ENCODE measurements around the gene PHF23.
A peak's percentile ranks its signal among the peaks of the same experiment; 100 is the strongest.

Gene PHF23

DNA sequence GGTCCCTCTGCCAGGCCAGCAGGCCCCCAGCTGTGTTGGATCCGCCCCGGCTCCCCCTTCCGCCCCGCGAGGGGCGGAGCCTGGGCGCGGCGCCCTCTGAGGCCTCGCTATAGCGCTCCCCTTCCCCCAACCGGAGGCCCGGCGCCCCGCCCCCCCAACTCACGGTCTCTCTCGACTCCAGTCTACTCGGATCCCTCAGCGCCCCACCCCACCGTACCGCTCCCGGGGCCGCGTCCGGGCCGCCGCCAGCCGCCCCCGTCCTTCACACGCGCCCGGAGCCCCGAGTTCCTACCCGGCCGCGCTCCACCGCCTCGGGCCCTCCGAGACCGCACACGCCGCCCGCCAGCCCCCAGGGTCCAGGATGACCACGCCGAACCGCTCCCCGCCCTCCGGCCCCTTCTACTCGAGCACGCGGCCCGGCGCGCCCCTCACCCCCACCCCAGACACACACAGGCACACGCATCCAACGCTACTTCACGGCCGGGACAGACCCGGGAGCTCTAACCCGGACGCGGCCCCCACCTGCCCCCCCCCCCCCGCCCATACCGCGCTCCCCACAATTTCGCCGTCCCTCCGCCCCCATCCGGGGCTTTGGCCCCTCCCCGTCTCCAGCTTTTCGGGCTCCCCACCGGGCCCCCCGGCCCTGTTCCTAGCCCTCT, 1.4 kb downstream of the PHF23 start:
- peak; percentile 79 for DNase-seq (ENCODE audit: low spot score)

DNA sequence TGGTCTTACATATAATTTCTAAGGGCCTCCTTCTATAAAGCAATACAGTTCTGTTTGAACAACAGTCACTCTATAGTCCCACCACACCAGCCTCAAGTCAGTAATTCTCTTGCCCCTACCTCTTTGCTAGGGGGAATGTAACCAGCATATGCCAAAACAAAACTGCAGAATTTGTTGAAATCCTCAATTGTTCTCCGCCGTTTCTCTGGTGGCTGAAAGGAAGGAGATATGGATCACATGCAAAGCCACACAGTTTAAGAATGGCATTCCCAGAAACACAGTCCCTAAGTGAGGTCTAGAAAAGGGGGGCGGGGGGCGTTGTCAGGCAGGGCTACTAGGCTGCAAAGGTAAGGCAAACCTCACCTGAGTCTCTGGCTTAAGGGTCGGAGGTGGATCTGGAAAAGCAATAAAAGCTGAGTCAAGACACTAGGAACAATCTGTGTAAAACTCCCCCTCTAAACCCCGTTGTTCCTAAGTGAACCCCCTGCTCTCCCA, 1.9 kb downstream of the PHF23 start:
- no peak for DNase-seq (ENCODE audit: low spot score)

DNA sequence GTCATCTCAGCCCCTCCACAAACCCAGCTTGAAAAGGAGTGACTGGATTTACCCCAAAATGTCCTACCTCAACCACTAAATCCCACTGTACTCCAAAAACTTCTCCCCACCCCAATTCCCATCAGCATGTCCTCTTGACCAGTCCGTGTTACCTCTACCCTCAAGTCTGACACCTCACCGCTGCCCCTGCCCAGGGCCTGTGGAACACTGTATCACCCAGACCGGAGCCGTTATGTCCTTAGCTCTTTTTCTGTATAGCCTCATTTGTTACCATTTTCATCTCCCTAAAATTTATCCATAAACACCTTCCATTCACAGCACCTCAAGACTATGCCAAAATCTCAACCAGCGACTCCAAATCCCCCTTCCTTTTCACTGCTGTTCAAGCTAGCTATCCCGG, 2.4 kb downstream of the PHF23 start:
- no peak for DNase-seq (ENCODE audit: low spot score)

DNA sequence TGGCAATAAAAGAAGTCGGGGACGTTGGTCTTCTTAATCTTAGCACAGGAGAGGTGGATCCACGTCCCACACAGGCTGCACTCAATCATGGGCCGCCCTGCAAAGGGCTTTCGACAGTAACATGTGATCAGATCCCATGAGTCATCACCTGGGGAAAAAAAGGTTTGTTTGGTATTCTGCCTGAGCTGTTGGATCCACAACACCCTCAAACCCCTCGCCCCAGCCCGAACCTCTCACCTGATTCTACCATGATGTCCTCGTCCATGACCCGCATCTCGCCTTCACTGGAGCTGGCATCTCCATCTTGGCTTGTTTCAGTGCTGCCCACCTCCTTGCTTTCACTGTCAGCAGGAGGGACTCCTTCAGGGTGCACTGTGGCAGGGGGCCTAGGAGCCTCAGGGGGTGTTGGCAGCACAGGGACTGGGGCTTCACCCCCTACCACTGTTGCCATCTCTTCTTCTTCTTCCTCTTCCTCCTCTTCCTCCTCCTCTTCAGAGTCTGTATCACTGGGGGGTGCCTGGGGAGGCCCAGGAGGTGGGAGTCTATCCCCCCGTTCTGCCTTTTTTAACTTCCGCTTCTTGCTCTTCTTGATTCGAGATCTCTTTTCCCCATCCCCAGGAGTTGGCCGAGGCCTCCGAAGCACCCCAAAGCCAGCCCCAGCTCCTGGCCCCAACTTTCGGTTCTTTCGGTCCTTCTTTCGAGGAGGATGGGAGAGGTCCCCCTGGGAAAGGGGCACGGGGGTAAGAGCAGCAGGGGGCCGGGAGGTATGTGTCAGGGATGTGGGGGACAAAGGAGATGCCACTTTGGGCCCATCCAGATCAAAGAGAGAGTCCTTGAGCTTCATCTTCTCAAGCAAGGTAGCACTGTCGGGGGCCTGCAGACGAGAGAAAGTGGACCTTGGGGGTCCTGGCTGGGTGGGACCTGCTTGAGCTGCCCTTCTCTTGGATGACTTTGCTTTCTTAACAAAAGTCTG, 3.3 kb downstream of the PHF23 start:
- DNase-seq (ENCODE audit: low spot score) = no peak

DNA sequence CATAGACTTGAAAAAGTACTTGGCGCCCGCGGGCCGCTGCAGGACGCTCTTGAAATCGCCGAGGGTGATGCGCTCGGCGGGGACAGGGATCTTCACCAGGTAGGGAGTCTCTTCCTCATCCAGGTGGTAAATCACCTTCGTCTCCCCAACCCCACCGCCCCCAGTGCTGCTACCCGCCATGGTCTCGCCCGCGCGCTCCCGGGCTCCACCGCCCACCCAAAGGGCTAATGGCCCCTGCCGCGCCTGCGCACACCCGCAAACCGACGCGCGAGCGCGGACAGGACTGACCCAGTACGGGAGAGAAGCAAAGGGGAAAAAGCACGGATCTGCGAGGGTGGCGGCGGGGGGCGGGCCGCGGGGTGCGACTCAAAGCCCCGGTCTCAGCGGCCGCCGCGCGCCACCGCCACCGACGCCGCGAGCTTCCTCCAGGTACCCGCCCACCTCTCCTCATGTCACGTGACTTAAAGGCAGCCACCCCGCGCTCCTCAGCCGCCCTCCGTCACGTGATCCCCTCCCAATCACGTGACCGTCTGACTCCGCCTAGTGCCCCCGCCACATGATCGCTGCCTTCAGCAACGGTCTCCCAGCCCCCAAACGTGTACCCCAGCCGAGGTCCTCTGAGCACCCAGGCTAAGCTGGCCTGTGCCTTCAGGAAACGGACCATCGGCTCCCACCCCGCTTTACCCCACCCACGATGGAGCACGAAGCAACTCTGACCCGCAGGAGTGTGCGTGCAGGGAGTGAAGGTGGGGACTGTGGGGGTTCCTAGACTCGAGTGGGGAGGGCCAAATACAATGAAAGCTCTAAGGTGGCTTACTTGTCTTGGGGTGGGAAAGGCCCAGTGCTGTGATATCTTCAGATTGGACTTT, 4.9 kb downstream of the PHF23 start, which contains the start of gene DVL2:
DVL2 (minus strand) TSS at position 435 of the 869 bp plus-strand sequence; CDS start at position 180, 255 bp downstream.
- DNase-seq (ENCODE audit: low spot score) = peak; percentile 94

DNA sequence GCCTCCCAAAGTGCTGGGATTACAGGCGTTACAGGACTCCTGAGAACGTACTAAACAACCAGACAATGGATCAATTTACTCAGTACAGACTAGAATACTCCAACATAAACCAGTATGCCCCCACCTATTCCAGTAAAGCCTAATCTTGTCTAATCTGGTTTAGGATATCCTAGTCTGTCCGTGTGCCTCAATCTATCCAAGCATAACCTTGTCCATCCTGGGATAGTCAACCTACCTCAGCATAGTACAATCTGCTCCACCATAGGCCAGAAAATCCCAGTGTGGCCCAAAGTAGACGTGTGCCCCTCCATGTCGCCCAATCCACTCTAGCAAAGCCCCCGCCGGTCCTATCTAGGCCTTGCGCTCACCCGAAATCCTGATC, 5.6 kb downstream of the PHF23 start:
- no peak for DNase-seq (ENCODE audit: low spot score)

DNA sequence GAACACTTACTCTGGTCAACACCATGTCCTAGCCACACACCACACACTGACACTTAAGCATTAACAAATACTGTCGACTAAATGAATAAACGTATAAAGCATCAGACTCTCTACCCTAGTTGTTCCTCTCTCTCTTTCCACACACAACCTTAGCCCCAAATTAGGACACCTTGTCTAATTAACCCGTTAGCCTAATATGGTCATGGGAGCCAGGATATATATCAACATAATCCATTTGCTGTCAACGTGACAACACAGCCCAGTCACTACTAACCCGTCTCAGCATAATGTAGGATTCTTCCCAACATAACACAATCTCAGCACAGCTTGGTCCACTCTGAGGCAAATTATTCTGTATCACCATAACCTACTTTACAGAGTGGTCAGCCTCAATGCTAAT, 7.1 kb downstream of the PHF23 start:
- DNase-seq (ENCODE audit: low spot score) = no peak

DNA sequence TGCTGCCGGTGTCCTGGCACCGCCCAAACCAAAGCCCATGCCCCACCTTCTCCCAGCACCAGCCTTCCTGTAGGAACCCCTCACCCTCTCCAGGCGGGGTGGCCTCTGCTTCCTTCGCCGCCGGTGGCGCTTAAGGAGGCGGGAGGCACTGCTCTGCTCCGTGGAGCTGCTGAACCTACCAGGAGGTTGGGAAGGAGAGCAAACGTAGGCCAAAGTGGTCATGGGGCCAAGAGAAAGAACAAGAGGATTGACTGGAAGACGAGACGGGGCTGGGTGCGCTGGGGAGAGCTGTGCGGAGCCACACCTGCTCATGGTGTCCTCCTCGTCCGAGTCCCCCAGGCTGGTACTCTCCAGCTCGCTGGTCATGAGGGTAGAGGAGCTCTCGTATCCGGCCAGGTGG, 9.8 kb downstream of the PHF23 start:
- no peak for DNase-seq (ENCODE audit: low spot score)

DNA sequence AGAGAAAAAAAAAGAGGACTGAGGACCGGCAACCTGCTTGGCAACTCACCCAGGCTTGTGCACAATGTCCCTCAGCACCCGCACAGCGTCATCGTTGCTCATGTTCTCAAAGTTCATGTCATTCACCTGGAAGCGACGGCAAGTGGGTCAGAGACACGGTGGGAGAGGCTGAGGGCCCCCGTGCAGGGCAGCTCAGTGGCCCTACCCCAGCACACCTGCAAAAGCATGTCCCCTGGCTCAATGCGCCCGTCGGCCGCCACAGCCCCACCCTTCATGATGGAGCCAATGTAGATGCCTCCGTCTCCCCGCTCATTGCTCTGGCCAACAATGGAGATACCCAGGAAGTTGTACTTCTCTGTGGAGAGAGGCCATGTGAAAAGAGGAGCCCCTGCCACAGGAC, 10.3 kb downstream of the PHF23 start:
- peak; percentile 1 for DNase-seq (ENCODE audit: low spot score)

DNA sequence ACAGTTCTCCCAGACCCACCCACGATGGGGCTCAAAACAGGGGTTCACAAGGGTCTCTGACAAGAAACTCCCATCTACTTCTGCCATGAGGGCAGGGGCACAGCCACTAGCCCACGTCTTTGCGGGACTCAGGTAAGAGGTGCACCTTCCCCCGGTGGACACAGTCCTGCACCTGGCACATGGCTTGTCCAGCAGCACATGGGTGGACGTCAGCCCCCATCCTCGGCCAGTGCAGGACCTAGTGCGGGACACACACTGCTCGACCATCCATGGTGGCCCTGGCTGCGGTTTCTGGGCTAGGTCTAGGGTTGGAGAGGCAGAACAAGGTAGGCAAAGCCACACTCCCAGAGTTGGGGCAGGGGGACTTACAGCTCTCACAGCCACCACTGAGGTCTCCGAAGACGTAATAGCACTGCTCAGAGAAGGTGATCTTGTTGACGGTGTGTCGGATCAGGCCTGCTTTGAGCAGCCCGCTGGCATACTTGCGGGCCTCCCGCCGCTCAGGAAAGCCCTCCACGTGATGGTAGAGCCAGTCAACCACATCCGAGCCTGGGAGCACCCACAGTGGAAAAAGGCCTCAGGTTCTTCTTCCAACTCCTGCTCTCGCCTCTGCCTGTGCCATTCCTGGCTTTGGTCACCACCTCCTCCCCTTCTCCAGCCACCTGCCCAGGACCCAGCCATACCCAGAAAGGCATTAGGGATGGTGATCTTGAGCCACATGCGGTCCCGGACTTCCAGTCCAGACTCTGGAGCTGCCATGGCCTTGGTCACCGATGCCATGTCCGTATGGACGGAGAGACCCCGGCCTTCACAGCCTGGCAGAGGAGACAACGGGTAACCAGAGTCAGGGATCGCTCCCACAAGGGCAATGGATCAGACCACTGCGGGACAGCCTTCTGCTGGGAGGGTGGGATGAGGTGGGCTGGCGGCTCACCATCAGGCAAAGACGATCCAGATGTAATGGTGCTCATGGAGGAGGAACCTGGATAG, 12.2 kb downstream of the PHF23 start:
- no peak for DNase-seq (ENCODE audit: low spot score)

DNA sequence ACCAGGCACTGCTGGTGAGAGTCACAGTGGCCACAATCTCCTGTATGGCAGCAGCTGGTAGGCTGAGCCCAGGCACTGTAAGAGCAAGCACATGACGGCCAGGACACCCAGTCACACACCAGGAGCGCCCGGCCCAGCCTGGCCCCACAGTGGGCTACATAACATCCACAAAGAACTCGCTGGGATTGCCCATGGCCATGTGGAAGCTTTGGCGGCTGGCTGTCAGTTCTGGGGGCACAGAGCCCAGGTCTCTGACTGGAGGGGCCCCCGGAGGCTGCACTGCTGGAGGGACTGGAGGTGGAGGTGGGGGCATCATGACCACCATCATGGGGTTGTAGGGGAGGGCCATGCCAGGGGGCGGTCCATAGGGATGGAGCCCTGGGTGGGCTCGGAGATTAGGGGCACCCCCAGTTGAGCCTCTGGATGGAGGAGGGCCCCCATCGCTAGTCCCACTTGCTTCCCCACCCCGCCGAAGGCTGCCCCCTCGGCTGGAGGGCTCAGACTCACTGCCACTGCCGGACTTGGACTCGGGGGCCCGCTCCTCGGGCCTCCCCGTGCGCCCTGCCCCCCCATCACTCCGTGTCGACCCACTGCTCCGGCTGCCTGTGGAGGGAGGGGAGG, 13.4 kb downstream of the PHF23 start:
- no peak for DNase-seq (ENCODE audit: low spot score)

DNA sequence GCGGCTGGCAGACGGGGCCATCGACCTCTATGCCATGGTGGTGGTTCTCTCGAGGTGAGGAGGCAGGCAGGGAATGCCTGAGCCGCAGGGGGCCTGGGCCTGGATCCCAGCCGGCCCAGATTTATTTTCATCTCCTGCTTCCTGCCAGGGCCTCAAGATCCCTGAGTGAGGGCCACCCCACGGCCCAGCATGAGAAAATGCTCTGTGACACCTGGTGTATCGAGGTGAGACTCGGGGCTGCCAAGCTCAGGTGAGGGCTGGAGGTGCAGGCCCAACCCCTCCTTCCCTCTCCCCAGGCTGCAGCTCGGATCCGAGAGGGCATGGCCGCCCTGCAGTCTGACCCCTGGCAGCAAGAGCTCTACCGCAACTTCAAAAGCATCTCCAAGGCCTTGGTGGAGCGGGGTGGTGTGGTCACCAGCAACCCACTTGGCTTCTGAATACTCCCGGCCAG, 14.6 kb downstream of the PHF23 start:
- no peak for DNase-seq (ENCODE audit: low spot score)

DNA sequence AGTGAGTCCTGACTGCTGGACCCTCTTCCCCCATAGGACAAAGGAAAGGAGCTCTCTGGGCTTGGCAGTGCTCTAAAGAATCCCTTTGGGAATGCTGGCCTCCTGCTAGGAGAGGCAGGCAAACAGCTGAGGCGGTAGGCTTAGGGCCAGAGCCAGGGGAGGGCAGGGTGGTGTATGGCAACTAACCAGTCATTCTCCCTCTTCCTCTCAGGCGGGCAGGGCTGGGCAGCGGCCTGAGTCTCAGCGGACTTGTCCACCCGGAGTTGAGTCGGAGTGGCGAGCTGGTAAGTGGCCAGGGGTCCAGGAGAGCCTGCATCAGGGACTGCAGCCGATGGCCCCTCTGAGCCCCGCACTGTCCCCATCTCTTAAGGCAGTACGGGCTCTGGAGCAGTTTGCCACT, 15.1 kb downstream of the PHF23 start:
- no peak for DNase-seq (ENCODE audit: low spot score)

DNA sequence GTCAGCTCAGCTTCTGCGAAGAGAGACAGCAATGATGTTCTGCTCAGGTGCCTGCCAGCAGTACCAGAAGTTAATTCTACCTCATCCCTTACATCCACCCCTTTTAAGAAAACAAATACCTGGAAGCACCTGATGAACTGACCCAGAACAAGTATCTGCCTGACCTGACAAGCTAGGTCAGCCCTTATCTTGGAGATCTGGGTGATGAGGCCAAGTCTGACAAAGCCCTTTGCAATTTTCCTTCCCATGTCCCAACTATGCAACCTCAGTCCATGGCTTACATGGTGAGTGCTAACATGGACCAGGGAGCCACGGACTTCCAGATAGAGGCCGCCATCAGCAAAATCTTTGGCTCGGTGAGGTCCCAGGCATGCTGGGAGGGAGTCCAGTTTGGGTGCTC, 15.9 kb downstream of the PHF23 start:
- no peak for DNase-seq (ENCODE audit: low spot score)

DNA sequence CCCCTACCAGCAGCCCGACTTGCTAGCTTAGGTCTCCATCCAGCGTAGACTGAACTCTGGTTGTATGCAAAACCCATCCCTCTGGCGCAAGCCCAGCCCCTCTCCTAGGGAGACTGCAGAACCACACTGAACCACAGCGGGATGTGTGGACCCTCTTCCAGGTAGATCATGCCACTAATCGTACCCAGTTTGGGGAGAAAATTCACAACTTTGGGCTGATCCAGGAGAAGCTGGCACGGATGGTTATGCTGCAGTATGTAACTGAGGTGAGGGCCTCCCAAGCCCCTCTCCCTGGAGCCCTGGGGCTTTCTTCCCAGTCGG, 16.3 kb downstream of the PHF23 start:
- no peak for DNase-seq (ENCODE audit: low spot score)

DNA sequence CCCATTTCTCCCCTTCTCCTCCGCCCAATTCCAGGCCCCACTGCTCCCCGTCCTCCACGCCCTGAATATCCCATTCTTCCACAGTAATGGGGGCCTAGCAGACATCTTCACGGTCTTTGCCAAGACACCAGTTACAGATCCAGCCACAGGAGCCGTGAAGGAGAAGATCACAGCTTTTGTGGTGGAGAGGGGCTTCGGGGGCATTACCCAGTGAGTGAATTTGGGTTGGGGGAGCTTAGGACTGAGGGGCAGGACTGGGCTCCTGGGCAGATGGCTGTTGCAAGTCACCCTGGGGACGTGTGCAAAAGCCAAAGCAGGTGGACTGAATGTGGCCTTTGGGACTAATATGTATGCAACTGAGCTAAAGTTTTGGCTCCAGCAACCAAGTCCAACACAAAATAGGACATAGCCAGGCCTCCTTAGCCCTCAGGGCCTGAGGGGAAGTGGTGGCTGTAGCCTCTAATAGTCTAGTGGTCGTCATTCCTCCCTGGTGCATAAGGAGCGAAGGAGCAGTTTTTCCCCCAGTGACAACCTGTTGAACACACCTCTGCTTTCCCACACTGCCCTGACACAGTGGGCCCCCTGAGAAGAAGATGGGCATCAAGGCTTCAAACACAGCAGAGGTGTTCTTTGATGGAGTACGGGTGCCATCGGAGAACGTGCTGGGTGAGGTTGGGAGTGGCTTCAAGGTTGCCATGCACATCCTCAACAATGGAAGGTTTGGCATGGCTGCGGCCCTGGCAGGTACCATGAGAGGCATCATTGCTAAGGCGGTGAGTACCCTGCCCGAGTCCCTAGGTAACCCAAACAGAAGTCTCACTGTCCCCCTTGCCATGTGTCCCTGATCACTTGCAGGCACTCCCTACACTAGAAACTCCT, 16.9 kb downstream of the PHF23 start:
- no peak for DNase-seq (ENCODE audit: low spot score)

DNA sequence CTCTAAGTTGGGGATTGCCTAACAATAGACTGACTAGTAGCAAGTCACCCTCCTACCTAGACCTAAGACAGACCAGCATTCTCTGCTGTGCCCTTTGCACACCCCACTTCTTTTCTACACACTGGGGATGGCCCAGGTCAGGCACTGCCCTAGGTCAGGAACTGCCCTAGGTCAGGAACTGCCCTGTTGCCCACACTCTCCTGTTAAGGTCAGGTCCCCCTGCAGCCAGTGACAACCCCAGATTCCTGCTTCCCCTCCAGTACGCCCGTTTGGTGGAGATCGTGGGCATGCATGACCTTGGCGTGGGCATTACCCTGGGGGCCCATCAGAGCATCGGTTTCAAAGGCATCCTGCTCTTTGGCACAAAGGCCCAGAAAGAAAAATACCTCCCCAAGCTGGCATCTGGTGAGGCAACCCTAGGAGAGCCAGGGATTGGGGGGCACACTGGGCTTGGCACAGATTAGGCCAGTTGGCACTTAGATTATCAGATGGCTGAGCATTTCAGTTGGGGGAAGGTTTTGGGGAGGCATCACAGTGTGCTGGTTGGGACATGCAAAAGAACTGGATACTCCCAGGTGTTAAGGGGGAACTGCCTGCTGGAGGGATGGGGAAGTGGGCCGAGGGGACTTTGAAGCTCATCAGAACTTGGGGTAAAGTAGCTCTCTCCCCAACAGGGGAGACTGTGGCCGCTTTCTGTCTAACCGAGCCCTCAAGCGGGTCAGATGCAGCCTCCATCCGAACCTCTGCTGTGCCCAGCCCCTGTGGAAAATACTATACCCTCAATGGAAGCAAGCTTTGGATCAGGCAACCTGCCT, 17.8 kb downstream of the PHF23 start:
- no peak for DNase-seq (ENCODE audit: low spot score)

DNA sequence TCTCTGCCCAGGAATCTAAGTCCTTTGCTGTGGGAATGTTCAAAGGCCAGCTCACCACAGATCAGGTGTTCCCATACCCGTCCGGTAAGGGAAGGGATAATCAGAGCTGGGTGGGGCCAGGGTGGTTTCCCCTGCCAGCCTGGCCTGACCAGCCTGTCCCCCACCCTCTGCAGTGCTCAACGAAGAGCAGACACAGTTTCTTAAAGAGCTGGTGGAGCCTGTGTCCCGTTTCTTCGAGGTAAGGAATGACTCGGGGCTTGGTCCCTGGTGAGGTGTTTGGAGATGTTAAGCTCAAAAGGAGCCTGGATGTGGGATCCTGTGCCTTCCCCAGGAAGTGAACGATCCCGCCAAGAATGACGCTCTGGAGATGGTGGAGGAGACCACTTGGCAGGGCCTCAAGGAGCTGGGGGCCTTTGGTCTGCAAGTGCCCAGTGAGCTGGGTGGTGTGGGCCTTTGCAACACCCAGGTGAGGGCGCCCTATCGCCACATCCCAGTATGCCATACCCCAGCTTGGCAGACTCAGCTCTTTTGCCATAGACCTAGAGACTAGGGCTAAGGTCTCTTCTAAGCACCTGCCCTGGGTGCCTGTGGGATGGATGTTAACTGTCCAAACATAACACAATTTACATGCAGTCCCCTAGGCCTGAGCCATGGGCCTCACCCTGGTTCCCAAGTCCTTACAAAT, 18.5 kb downstream of the PHF23 start:
- peak; percentile 60 for DNase-seq (ENCODE audit: low spot score)

Data from iPS-NIHi11 (cell line).